ENCODE measurements around the gene LMAN1. TPM values are rescaled to one million over a fixed set of nuclear protein-coding genes. Genes with fewer than 3 reads are reported as not detected.

Gene LMAN1
- total and polyA plus RNA-seq, 10 of the 15 experiments (the other 5 are each of a cell fraction or from before 2014, with no cell fraction given) = 15.0 to 78.9 (median 67.5) TPM

GRCh38 chr18:59358712-59359575, at the start of gene LMAN1 (continued):
- TF ChIP-seq ZBTB40 (IDR thresholded peaks at IDR 0.05; ENCODE audit: borderline replicate concordance) (no peak), NBN (IDR thresholded peaks at IDR 0.05) (peak; percentile 71), HCFC1 (IDR thresholded peaks at IDR 0.05; ENCODE audit: low read length) (no peak), MLLT1 (IDR thresholded peaks at IDR 0.05) (no peak; the same call in 1 of the 2 replicates), FOS (IDR thresholded peaks at IDR 0.05; ENCODE audit: borderline replicate concordance, extremely low read depth, insufficient read length) (no peak), JUNB (IDR thresholded peaks at IDR 0.05) (no peak), ZBED1 (IDR thresholded peaks at IDR 0.05; ENCODE audit: borderline replicate concordance) (no peak), USF2 (IDR thresholded peaks at IDR 0.05; ENCODE audit: borderline replicate concordance, low read depth, low read length) (no peak), TCF3 (IDR thresholded peaks at IDR 0.05; ENCODE audit: borderline replicate concordance, insufficient read depth, low read depth, low read length) (0 out of 2 replicates have a peak, but pooled peaks have one; percentile 60), ZNF24 (IDR thresholded peaks at IDR 0.05) (no peak), MXI1 (IDR thresholded peaks at IDR 0.05; ENCODE audit: low read depth, low read length) (no peak; the same call in none of the 2 replicates), PRDM15 (CRISPR knock-in tag; IDR thresholded peaks at IDR 0.05) (no peak), NFXL1 (IDR thresholded peaks at IDR 0.05; ENCODE audit: borderline replicate concordance) (no peak), ZNF207 (IDR thresholded peaks at IDR 0.05; ENCODE audit: borderline replicate concordance) (no peak), RFX5 (IDR thresholded peaks at IDR 0.05; ENCODE audit: low read depth, low read length) (no peak), EED (IDR thresholded peaks at IDR 0.05; ENCODE audit: low read depth) (0 out of 2 replicates have a peak, but pooled peaks have one; percentile 16)

Data from GM12878 (cell line).